ELR (cell line): ENCODE measurements around the gene GFPT2.

Source experiments
- DNase-seq: peaks from one replicate; pipeline ENCODE4 v3.0.0-alpha.2; 2015; ENCODE audit warnings: low read depth

The GFPT2 gene

GRCh38 chr5:180353048-180353979 is at the start of gene GFPT2:
TSS of gene GFPT2 (minus strand) at chr5:180353336. CDS start at chr5:180353217, 119 bp downstream.
- DNase-seq, result peak; percentile 56

GRCh38 chr5:180402716-180403115 is 49.6 kb upstream of the GFPT2 start:
- DNase-seq, result no peak

DNA sequence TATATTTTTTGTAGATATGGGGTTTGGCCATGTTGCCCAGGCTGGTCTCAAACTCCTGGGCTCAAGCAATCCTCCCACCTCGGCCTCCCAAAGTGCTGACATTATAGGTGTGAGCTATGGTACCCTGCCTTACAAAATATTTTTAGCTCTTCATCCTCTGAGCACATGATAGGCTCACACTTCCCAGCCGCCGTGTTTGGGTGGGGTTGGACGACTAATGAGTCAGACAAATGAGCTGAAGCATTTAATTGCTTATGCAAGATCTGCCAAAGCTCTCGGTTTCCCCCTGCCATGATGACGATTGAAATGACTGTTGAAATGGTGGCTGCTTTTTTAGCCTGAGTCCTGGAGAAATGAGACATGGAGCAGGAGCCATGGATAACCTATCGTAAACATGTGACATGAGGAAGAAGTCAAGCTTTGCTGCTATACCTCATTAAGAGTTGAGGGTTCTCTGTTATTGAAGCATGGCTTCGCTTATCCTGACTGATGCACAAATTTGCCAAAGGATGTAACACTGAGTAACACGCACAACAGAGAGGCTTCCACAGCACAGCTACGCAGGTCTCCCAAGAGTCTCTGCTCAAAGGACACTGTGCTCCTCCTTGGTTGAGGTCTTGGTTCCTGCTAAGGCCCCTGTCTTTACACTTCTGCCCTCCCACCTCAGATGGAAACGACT is 48.2 kb upstream of the GFPT2 start:
- DNase-seq, result no peak

DNA sequence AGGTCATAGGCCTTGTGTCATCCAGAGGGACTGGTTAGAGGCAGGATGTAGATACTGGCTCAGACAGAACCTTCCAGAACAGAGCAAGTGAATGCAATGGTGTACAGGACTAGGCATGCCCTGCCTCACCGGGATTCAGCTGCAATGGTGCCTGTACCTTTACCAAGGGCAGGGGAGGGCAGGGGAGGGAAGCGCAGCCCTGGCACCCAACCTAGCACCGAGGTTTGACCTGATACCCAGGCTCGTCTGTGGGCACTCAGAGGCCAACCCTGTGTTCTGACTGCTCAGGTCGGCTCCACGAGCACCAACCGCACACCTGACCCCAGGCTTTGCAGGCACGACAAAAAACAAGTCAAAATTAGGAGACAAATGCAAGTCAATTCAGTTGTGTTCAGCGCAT is 47.3 kb upstream of the GFPT2 start:
- DNase-seq, result no peak

DNA sequence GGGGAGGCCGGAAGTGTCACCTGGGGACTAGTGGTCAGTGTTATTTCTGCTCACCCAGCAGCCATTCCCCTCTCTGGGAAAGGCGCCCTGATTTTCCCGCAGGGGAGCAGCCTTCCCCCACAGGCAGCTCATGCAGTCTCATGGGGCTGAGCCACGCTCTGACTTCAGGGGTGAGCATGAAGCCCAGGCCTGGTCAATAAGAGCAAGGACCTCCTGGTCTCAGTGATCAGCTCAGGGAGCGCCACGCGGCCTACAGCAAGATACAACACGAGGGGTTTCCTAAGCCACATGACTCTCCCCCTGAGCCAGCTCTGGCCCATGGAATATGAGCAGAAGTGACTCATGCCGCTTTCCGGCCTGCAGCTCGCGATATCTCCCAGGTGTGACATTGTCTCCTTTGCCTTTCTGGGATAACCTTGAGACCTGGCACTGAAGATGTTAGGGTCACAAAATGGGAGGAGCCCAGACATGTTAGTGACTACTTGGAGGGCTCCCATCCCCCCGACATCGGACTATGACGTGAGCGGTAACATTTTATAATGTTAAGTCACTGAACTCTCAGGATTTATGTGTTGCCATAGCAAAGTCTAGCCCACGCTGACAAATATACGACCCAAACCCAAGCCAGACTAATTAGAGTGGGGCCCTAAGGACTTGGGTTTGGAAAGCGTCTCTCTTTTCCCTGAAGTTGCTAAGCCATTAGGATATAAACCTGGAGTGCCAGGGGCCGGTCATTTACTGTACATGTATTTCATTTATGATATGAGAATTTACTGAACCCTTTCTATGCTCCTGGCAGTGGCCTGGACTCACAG is 46.5 kb upstream of the GFPT2 start:
- DNase-seq, result no peak

DNA sequence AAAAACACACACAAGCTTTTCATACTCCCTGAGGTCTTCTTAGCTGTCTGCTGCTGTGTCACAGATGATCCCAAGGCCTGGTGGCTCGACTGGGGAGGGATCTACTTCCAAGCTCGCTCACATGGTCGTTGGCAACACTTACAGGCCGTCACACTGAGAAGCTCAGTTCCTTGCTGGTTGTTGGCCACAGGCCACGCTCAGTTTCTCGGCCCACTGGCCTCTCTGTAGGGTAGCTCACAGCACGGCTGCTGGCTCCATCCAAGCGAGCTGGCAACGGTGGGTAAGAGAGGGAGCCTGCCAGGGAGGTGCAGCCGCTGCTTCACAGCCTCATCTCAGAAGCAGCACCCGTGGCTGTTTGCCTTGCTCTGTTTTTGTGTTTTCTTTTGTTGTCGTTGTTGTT is 43.8 kb upstream of the GFPT2 start:
- no peak for DNase-seq

DNA sequence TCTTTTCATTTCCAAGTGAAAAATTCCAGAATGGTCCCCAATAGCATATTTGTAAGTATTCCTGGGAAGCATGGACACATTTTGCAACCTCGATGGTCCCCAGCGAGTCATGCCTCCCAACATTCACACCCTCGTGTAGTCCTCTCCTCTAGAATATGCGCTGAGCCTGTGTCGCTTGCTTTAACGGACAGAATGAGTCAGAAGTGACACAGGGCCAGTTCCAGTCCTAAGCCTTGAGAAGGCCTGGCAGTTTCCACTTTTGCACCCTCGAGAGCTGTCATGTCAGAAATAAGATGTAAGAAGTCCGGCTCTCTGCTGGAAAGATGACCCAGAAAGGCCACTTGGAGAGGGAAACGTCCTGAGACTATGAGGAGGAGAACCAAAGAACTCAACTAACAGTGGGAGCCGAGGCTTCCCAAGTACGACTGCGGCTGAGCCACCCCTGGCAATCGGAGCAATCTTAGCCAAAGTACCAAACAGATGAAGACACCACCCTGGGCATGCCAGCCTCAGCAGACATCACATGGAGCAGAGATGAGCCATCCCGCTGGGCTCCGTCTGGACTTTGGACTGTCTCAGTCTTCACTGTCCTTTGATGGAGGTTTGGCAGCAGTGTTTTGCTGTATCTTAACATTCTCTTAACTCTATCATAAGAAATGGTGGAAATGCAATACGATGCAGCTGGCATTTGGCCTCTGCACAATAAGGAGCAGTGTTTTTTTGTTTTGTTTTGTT is 42.6 kb upstream of the GFPT2 start:
- peak; percentile 6 for DNase-seq

- no peak for DNase-seq
Measured at GRCh38 chr5:180394031-180394636, 41.0 kb upstream of the GFPT2 start.

GRCh38 chr5:180391276-180391675 is 38.1 kb upstream of the GFPT2 start:
- no peak for DNase-seq

DNA sequence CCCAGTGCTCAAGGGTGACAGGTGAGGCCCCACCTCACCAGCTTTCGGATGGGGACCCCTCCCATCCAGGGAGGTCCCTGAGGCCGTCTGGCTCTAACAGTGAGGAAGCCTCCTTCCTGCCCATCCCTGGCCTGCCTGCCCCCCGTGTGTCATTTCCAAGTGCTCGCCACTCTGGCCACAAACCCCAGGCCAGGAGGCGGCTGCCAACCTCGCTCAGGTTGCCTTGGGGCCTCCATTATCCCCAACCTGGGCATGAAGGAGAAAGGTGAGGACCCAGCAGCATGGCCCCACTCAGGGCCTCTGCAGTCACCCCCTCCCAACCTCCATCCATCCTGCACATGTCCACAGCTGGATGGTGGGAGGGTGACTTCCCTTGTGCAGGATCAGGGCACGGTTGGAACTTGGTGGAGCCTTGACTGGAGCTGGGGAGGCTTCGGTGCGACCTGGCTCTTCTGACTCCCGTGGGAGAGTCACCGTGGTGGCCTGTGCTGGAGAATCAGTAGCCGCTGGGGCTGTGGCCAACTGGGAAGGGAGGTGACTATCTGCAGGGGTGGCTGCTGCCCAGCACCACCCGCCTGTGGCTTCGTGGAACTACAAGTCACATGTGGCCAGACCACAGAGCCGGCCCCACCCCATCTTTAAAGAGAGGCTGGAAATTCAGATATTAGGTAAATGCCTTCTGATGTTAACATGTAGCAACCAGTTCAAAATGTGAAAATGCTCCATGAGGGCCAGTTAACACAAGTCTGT is 37.5 kb upstream of the GFPT2 start:
- no peak for DNase-seq

DNA sequence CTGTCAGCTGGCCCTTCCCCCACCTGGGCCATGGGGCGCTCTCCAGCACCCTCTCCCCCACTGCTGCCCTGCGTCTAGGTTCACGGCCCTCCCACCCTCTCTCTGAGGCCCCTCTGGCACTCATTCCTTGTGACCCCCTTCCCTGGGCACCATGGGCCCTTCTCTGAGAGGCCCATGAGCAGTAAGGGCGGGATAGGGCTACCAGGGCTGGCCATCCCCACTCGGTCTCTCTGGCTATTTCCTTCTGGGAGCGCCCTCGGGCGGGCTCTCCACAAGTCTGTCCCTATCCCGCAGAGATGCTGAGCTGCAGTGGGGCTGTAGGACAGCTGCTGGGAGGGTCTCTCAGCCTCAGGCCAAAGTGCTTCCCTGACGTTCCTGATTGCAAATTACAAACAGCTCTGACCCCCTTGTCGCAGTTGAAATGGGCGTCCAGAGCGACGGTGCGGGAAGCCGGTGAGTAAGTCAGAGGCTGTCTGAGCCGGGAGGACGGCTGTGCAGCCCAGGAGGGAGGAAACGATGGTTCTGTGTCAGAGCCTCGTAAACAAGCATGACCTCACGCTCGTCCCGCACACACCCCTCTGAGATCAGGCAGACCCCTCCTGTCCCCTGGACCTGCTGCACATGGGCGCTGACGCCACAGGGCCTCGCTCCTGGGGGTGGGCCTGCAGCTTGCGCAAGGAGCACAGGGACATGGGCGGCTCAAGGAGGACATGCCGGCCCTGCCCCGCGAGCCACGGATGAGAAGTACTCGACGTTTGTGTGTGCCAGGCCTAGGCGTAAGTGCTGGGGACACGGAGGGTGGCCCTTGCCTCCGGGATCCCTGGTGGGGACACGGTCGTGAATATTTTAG is 36.3 kb upstream of the GFPT2 start:
- DNase-seq, result peak; percentile 23

GRCh38 chr5:180387798-180388197 is 34.7 kb upstream of the GFPT2 start:
- no peak for DNase-seq

GRCh38 chr5:180382926-180383325 is 29.8 kb upstream of the GFPT2 start:
- no peak for DNase-seq

GRCh38 chr5:180381851-180382480 is 28.8 kb upstream of the GFPT2 start:
- DNase-seq, result no peak

DNA sequence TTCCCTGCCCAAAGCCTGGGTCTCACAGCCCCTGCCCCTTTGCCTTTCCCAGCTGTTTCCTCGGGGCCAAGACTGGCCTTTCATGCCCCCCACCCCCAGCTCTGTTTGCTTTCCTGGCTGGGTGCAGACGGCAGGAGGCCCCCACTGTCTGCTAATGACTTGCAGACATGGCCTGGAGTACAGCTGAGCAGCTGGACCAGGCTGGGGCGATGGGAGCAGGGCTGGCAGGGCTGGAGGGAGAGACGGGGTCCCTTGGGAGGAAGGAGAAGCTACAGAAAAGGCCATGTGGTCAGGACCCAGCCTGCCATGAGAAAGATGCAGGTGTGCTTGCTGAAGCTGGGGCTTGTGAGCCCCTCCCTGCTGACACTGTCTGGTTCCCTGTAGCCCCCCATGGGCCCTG is 28.3 kb upstream of the GFPT2 start:
- DNase-seq, result no peak

GRCh38 chr5:180380856-180381255 is 27.7 kb upstream of the GFPT2 start:
- no peak for DNase-seq

DNA sequence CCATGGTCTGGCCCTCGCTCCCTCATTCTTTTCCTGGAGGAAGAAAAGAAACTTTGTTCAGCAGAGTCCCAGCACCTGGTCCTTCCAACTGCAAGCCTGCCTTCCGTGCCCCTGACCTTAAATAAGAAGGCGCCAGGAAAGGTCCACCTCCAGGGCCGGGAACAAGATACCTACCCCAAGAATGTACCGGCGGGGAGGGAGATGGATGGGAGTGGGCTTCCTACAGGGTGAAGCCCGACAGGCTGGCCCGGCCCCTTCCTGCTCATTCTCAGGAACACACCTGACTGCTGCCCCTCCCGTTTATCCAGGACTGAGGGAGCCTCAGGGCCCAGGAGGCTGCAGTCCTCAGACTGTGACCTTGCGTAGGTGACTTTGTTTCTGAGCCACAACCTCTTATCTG is 27.3 kb upstream of the GFPT2 start:
- DNase-seq, result no peak

DNA sequence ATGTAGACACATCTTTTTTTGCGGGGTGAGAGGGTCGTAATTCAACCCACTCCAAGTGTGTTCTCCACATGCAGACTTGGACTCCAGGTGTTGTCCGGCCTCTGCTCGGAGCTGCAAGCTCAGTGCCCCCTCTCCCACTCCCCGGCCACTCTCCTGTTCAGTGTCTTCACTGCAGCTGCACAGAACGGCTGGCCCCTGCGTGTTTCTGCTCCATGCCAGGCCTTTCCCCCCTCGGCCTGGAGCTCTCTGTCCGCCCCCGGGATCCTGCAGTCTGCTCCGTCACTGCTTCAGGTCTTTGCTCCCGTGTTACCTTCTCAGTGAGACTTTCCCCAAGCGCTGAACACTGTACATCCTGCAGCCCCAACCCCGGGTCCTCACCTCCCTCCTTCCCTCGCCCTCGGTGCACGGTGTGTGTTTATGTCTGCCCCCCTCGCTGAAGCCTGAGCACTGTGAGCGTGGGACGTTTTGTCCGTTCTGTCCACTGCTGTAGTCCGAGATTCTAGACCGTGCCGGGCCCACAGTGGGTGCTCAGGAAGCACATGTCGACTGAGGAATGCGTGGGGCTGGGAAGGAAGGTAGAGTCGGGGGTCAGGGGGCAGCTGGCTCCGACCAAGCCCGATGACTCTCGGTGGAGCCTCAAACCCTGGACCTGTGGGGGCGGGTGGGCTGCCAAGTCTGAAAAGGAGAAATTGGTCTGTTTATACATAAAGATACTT is 26.4 kb upstream of the GFPT2 start:
- DNase-seq, result no peak
